KMS-11 (cell line): Measurements from ENCODE around the gene IFNG-AS1.

Source experiments
- H2AFZ ChIP-seq: fragments of 200-600 bp; sonication (generic); 2 replicates; pipeline ENCODE4 v1.6.1; 2016; ENCODE audit warnings: antibody characterized with exemption, mixed run types, low read depth
- H3K27ac ChIP-seq: fragments of 200-600 bp; sonication (generic); 2 replicates; pipeline ENCODE4 v1.6.1; 2016; ENCODE audit warnings: mild to moderate bottlenecking, mixed run types
- H3K27me3 ChIP-seq: fragments of 200-600 bp; sonication (generic); 2 replicates; pipeline ENCODE4 v1.6.1; 2017; ENCODE audit warnings: mild to moderate bottlenecking, low read depth, mixed run types, moderate library complexity; ENCODE audit not compliant: insufficient read depth
- H3K36me3 ChIP-seq: fragments of 200-600 bp; sonication (generic); 2 replicates; pipeline ENCODE4 v1.6.1; 2017; ENCODE audit warnings: mild to moderate bottlenecking, mixed run types; ENCODE audit not compliant: insufficient read depth
- H3K4me1 ChIP-seq: fragments of 200-600 bp; sonication (generic); 2 replicates; pipeline ENCODE4 v1.6.1; 2016; ENCODE audit warnings: mild to moderate bottlenecking, low read depth, mixed run types; ENCODE audit not compliant: poor library complexity, severe bottlenecking
- H3K4me2 ChIP-seq: fragments of 200-600 bp; sonication (generic); 2 replicates; pipeline ENCODE4 v1.7.0; 2016; ENCODE audit warnings: mild to moderate bottlenecking, mixed run types
- H3K4me3 ChIP-seq: fragments of 200-600 bp; sonication (generic); IDR thresholded peaks from 2 replicates; pipeline ENCODE4 v1.6.1; 2017; ENCODE audit warnings: low read depth, low read length, mixed read lengths; ENCODE audit not compliant: insufficient read depth
- H3K79me2 ChIP-seq: fragments of 200-600 bp; sonication (generic); 2 replicates; pipeline ENCODE4 v1.6.1; 2016; ENCODE audit warnings: low read depth, mixed run types; ENCODE audit not compliant: insufficient read depth
- H3K9ac ChIP-seq: fragments of 200-600 bp; sonication (generic); 2 replicates; pipeline ENCODE4 v1.6.1; 2016; ENCODE audit warnings: mild to moderate bottlenecking, mixed run types
- H4K20me1 ChIP-seq: fragments of 200-600 bp; sonication (generic); 2 replicates; pipeline ENCODE4 v1.6.1; 2016; ENCODE audit warnings: mild to moderate bottlenecking, mixed run types; ENCODE audit not compliant: insufficient read depth
- CTCF ChIP-seq: fragments of 200-600 bp; sonication (generic); conservative IDR thresholded peaks from 2 replicates; pipeline ENCODE4 v1.6.1; 2017; ENCODE audit warnings: low read depth, mild to moderate bottlenecking, antibody characterized with exemption, low read length, moderate library complexity, mixed read lengths

IFNG-AS1 gene

GRCh38 chr12:67981287-67982162 is 7.7 kb upstream of the IFNG-AS1 start:
- H3K36me3 ChIP-seq = no peaks in the 10 kb centered on the region
- no peak overlapping the region for H3K9ac ChIP-seq
- no peaks in the 10 kb centered on the region for H3K4me1 ChIP-seq
- no peaks in the 10 kb centered on the region for H4K20me1 ChIP-seq
- no peak overlapping the region for H2AFZ ChIP-seq
- H3K79me2 ChIP-seq = no peaks in the 10 kb centered on the region
- no peak for TF ChIP-seq CTCF
- H3K4me2 ChIP-seq = no peak overlapping the region
- H3K4me3 ChIP-seq = no peak overlapping the region
- no peak overlapping the region for H3K27ac ChIP-seq
- no peaks in the 10 kb centered on the region for H3K27me3 ChIP-seq

GRCh38 chr12:67982164-67982563 is 7.1 kb upstream of the IFNG-AS1 start:
- no peak overlapping the region for H2AFZ ChIP-seq
- H3K27me3 ChIP-seq = no peaks in the 10 kb centered on the region
- no peaks in the 10 kb centered on the region for H4K20me1 ChIP-seq
- no peaks in the 10 kb centered on the region for H3K36me3 ChIP-seq
- TF ChIP-seq CTCF = no peak
- no peaks in the 10 kb centered on the region for H3K79me2 ChIP-seq
- H3K4me2 ChIP-seq = no peak overlapping the region
- no peak overlapping the region for H3K9ac ChIP-seq
- H3K4me1 ChIP-seq = no peaks in the 10 kb centered on the region
- no peak overlapping the region for H3K4me3 ChIP-seq
- H3K27ac ChIP-seq = no peak overlapping the region

- TF ChIP-seq CTCF = no peak
- no peak overlapping the region for H3K4me2 ChIP-seq
- H3K27me3 ChIP-seq = no peaks in the 10 kb centered on the region
- H3K4me1 ChIP-seq = peaks cover 11% of the 10 kb centered on the region
- H2AFZ ChIP-seq = no peak overlapping the region
- H3K9ac ChIP-seq = no peak overlapping the region
- no peaks in the 10 kb centered on the region for H3K79me2 ChIP-seq
- no peak overlapping the region for H3K27ac ChIP-seq
- H3K4me3 ChIP-seq = no peak overlapping the region
- H3K36me3 ChIP-seq = no peaks in the 10 kb centered on the region
- no peaks in the 10 kb centered on the region for H4K20me1 ChIP-seq
These were observed 2.6 kb upstream of the IFNG-AS1 start for GRCh38 chr12:67986632-67987031.

- Histone ChIP-seq H3K9ac (no peak overlapping the region), H3K27ac (no peak overlapping the region), H2AFZ (no peak overlapping the region)
These were observed 636 bp upstream of the IFNG-AS1 start for GRCh38 chr12:67988601-67989021.

More at GRCh38 chr12:67988601-67989021, 636 bp upstream of the IFNG-AS1 start:
- TF ChIP-seq CTCF = no peak
- Histone ChIP-seq H4K20me1 (no peaks in the 10 kb centered on the region), H3K79me2 (no peaks in the 10 kb centered on the region), H3K4me3 (no peak overlapping the region), H3K27me3 (no peaks in the 10 kb centered on the region), H3K36me3 (no peaks in the 10 kb centered on the region), H3K4me1 (peaks cover 11% of the 10 kb centered on the region), H3K4me2 (0 out of 2 replicates have a peak overlapping the region, but pooled peaks have one; percentile 6)
